Right ventricle myocardium superior (tissue), 1 donor: ENCODE measurements around the gene EP300. TPM values are rescaled to one million over a fixed set of nuclear protein-coding genes. Genes with fewer than 3 reads are reported as not detected.
A peak's percentile ranks its signal among the peaks of the same experiment; 100 is the strongest.
"Not testable (repeated sequence)": the region's sequence is repeated elsewhere in the genome, so short reads cannot be mapped to it uniquely, and the experiment has no call there.

Experiments
- ATAC-seq: fragments of 200-7000 bp; cut with Tn5 transposase; one replicate; pipeline ENCODE4 v1.9.1; 2020; ENCODE audit warnings: mild to moderate bottlenecking; ENCODE audit not compliant: poor library complexity
- DNase-seq: peaks from one replicate; pipeline ENCODE4 v3.0.0-alpha.2; 2020
- intact Hi-C: fragments of 100-400 bp; cut with DNase I; formaldehyde crosslinking; loops from one replicate; pipeline ENCODE4 v1.11.2; 2022
- total RNA-seq: library from RNA; stranded (reverse); fragmentation: NEBNext Ultra II Directional; extraction: Animal tissue kit (Norgen Biotek cat#: 25700); gene quantifications from one replicate; pipeline ENCODE4 v1.2.1, GENCODE V29; 2021
- donor health status: DM: no; HTN: yes; CAD: no; lungs with severe emphysema.

The EP300 gene
- total RNA-seq, 1 donor from 2014 or later, result 24.2 TPM

DNA sequence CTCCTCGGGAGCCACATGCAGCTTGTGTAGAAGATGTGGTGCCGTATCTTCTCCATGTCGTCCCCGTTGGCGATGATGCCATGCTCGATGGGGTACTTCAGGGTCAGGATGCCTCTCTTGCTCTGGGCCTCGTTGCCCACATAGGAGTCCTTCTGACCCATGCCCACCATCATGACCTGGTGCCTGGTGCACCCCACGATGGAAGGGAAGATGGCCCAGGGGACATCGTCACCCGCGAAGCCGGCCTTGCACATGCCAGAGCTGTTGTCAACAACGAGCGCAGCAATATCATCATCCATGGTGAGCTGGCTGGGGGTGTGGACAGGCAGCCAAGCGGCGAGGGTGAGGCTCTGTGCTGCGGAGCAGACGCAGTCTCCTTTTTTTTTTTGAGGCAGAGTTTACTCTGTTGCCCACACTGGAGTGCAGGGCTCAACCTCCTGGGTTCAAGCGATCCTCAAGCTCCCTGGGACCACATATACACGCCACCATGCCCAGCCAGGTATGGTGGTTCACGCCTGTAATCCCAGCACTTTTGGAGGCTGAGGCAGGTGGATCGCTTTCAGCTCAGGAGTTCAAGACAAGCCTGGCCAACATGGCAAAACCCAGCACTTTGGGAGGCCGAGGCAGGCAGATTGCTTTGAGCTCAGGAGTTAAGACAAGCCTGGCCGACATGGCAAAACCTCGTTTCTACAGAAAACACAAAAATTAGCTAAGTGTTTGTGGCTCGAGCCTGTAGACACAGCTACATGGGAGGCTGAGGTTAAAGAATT is 17.3 kb upstream of the EP300 start:
- DNase-seq (no peak), ATAC-seq (no peak)
- intact Hi-C loops, result no loop called here

DNA sequence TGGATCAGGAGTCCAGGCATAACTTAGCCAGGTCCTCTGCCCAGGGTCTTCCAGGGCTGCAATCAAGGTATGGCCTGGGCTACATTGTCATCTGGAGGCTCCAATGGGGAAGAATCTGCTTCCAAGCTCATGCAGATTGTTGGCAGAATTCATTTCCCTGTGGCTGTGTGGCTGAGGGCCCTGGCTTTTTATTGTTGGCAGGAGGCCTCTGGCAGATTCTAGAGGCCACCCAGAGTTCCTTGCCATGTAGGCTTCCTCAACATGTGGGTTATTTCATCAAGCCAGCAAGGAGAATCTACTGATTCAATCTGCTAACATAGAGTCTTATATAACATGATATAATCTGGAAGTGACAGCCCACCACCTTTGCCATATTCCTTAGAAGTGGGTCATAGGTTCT is 16.4 kb upstream of the EP300 start:
- ATAC-seq (no peak), DNase-seq (no peak)
- intact Hi-C loops, result no loop called here

DNA sequence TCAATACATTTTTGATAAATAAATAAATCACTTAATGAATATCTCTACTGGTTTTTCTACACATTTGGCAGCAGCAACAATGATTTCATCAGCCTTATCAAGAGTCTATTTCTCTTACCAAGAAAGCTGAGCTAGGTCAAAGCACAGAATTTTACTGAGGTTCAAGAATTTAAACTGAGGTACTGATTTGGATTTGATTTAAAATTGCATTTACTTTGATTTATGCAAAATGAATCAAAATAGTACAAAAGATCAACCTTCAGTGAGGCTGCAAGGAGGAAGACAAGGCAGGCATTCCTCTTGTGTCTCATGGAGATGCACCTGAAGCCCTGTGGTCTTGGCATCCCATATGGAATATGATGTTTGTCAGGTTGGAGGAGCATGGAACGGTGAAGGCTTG is 15.5 kb upstream of the EP300 start:
- ATAC-seq (no peak), DNase-seq (no peak)
- intact Hi-C loops, result no loop called here

DNA sequence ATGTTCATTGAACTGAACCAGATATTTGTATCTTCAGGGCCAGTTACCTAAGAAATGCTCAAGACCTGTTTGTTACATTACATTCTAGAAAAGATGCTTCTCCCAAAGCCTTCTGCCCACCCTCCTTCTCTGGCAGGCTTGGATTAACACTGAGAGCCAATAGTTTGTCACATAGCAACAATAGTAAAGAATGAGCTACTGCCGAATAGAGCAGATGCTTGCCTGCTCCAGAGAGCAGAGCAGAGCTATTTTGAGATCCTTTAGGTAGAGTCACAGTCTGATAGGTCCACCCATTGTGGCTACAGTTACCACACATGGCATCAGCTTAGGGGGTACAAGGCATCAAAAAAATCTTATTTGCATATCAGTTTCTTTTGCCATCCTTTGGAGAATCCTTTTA is 13.5 kb upstream of the EP300 start:
- no peak for ATAC-seq
- DNase-seq, result no peak
- intact Hi-C loops, result no loop called here

DNA sequence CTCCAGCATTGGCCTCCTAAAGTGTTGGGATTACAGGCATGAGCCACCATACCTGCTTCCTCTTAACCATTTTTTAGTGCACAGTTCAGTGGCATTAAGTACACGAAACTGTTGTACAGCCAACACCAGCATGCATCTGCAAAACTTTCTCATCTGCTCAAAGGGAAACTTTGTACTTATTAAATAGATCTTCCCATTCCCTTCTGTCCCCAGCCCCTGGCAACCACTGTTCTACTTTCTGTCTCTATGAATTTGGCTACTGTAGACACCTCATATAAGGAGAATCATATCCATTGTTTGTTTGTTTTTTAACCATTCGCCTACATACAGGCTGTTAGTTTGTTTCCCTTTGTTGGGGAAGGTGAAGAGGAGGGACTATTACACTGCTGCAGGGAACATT is 6.5 kb upstream of the EP300 start:
- DNase-seq, result no peak
- intact Hi-C loops, result no loop called here
- ATAC-seq, result no peak

DNA sequence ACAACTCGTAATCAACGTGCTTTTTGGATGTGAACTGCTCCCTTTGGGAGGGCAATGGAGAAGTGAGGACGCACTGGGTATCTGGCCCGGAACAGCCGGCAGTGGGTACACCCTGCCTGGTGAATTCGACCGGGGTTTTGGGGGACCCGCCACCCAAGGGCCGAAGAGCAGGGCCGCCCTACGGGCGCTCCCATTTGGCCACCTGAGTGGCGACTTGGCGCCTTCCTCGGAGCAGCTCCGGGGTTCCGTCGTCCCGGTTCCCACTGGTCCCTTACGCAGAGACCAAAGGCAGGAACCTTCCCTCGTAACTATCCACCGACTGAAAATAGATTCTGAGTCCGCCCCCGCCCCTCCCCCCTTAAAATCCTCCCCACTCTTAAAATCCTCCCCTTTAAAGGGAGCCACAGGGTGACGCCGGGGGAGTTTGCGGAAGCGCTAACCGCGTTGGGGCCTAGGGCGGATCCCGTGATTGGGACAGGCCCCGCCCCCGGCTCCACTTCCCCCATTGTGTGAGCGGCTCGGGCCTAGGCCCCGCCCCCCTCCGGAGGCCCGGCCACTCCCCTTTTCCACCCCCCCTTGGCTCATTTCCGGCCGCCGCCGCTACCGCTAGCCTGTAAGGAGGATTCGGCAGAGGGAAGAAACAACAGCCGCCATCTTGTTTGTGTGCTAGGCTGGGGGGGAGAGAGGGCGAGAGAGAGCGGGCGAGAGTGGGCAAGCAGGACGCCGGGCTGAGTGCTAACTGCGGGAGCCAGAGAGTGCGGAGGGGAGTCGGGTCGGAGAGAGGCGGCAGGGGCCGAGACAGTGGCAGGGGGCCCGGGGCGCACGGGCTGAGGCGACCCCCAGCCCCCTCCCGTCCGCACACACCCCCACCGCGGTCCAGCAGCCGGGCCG is 1.0 kb upstream of the EP300 start:
- peak; percentile 96 for ATAC-seq
- DNase-seq, result peak; percentile 100
- intact Hi-C loops, result loop anchor here (2.0 kb wide), 1 partner anchor 141 kb away; the partner anchor contains the start of gene RBX1

DNA sequence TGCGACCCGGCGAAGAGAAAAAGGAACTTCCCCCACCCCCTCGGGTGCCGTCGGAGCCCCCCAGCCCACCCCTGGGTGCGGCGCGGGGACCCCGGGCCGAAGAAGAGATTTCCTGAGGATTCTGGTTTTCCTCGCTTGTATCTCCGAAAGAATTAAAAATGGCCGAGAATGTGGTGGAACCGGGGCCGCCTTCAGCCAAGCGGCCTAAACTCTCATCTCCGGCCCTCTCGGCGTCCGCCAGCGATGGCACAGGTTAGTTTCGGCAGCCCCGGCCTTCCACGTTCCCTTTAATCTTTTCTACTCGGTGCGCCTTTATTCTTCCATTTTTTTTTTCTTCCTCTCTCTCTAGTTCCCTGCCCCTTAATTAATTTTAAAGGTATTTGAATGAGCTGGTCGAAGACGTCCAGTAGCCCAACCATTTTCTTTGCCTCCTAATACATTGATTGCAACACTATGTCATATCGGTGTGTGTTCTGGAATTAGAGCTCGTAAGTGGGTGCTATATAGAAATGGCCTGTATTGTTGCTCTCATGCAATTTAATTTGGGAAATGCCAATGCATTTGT is 537 bp downstream of the EP300 start:
- DNase-seq, result peak; percentile 55
- intact Hi-C loops, result no loop called here
- no peak for ATAC-seq

DNA sequence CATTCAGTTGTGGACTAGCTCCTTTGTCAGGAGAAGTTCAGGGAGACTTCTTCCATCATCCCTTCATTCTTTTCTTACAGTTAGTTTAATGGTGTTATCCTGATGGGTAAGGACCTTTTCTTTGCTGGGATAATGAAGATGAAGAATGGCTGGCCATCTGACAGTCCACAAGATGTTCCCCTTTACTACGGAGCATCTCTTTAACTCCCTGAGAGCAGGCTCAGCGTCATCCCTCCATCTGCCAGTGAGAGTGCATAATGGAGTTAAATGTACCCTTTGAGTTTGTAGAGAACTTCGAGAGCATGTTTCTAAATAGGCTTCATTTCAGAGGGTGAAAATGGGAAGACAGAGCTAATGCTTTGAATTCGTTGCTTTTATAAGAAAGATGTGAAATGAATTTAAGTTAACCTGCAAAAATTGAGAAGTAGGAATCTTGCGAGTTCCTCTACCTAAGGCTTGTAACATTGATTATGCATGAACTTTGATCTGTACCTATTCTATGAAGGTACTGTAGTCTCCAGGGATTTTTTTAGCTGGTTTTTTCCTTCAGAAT is 1.7 kb downstream of the EP300 start:
- ATAC-seq, result no peak

DNA sequence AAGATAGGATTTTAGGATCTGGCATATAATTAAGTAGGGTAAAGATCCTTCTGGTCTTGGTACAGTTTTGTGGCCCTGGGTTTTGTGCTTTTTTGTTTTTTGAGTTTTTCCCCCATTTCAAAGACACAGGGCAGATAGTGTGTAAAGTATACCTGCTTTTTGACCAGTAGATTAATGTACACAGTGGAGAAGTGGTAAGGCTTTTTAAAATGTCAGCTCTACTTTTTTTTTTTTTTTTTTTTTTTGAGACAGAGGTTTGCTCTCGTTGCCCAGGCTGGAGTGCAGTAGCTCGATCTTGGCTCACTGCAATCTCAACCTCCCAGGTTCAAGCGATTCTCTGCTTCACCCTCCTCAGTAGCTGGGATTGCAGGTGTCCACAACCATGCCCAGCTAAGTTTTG is 4.0 kb downstream of the EP300 start:
- intact Hi-C loops, result no loop called here
- no peak for DNase-seq
- no peak for ATAC-seq

More for the DNA sequence above, 1.7 kb downstream of the EP300 start:
- DNase-seq, result no peak
- intact Hi-C loops, result no loop called here

DNA sequence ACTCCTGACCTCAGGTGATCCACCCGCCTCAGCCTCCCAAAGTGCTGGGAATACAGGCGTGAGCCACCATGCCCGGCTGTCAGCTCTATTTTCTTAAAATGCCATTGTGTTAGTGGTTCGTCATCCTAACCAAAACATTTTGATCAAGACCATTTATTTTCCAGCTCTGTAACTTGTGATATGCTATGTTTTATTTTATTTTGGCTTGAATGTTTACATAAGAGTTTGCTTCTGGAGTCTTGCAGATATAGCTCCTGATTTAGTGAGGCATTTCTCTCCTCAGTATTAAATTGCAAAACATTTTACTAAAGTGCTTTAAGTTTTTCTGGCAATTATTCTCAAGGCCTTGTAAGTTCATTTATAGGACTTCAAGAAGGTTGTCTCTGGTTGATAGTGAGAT is 4.4 kb downstream of the EP300 start:
- ATAC-seq (no peak), DNase-seq (no peak)
- intact Hi-C loops, result no loop called here

DNA sequence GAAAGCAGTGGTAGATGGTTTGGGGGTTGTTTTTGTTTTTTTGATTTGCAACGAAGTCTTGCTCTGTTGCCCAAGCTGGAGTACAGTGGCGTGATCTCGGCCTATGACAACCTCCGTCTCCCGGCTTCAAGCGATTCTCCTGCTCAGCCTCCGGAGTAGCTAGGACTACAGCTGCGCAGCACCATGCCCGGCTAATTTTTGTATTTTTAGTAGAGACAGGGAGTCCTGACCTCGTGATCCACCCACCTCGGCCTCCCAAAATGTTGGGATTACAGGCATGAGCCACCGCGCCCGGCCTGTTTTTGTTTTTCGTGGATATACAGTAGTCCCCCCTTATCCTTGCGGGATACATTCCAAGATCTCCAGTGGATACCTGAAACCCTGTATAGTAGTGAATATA is 6.6 kb downstream of the EP300 start:
- ATAC-seq (no peak), DNase-seq (no peak)
- intact Hi-C loops, result no loop called here

DNA sequence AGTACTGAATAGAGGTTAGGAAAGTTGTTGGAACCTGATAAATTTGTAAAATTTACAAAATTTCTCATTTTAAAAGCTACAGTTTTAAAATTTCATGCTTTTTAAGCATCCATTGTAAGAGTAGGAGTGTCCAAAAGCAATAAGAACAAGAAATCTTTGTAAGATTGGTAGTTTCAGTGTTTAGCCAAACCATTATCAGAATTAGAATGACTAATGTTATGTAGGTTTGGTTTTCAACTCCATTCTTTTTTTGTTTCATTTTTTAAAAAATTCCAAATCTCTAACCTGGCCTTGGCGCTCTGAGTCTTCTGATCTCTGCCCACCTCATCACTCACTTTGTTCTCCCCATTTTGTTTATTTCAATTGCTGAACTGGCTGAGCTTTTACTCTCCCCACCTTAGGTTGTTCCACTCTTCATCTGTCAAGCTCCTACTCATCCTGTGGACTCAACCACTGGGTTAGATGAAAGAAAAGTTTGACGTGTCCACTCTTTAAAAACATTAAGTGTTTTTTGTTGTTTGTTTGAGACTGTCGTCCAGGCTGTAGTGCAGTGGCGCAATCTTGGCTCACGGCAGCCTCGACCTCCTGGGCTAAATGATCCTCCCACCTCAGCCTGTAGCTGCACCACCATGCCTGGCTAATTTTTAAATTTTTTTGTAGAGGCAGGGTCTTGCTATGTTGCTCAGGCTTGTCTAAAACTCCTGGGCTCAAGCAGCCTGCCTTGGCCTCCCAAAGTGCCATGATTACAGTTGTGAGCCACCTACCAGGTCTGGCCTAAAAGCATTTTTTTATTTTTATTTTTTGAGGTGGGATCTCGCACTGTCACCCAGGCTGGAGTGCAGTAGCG is 14.0 kb downstream of the EP300 start:
- DNase-seq (no peak), ATAC-seq (peak; percentile 37)
- intact Hi-C loops, result no loop called here

DNA sequence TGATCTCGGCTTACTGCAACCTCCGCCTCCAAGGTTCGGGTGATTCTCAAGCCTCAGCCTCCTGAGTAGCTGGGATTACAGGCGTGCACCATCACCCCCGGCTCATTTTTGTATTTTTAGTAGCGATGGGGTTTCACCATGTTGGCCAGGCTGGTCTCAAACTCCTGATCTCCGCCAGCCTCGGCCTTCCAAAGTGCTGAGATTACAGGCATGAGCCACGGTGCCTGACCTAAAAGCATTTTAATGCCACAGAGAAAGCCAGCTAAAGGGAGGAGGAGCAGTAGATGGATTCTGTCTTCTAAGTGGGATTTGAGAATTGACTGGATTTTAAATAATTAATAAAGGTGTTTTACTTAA is 14.6 kb downstream of the EP300 start:
- ATAC-seq, intact Hi-C loops: not testable (repeated sequence)

DNA sequence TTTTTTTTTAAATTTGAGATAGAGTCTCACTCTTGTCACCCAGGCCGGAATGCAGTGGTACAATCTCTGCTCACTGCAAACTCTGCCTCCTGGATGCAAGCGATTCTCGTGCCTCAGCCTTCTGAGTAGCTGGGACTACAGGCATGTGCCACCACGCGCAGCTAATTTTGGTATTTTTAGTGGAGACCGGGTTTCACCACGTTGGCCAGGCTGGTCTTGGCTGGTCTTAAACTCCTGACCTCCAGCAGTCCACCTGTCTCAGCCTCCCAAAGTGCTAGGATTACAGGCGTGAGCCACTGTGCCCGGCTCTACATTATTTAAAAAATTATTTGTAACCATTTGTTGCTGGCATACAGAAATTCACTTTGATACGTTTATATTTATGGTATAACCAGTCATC is 18.6 kb downstream of the EP300 start:
- ATAC-seq (no peak), DNase-seq (no peak)
- intact Hi-C loops, result no loop called here

More for the DNA sequence above, 14.6 kb downstream of the EP300 start:
- DNase-seq, result not testable (repeated sequence)

DNA sequence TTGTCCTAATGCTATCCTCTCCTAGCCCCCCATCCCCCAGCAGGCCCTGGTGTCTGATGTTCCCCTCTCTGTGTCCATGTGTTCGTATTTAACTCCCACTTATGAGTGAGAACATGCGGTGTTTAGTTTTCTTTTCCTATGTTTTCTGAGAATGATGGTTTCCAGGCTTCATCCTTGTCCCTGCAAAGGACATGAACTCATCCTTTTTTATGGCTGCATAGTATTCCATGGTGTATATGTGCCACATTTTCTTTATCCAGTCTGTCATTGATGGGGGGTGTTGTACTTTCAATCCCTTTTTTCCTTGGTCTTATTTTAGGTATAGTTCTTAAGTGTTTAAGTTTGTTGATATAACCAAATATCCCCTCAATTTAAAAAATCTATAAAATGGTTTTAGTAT is 23.9 kb downstream of the EP300 start:
- intact Hi-C loops, result no loop called here
- DNase-seq (no peak), ATAC-seq (no peak)

DNA sequence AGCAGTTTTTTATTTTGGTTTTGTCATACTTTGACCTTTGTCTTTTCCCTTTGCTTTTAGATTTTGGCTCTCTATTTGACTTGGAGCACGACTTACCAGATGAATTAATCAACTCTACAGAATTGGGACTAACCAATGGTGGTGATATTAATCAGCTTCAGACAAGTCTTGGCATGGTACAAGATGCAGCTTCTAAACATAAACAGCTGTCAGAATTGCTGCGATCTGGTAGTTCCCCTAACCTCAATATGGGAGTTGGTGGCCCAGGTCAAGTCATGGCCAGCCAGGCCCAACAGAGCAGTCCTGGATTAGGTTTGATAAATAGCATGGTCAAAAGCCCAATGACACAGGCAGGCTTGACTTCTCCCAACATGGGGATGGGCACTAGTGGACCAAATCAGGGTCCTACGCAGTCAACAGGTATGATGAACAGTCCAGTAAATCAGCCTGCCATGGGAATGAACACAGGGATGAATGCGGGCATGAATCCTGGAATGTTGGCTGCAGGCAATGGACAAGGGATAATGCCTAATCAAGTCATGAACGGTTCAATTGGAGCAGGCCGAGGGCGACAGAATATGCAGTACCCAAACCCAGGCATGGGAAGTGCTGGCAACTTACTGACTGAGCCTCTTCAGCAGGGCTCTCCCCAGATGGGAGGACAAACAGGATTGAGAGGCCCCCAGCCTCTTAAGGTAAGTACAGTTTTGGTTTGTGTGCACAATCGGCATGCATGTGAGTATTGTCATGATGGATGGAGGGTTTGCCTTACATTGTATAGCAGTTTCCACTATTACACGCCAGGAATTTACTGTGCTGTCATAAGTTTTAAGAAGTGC is 25.0 kb downstream of the EP300 start:
- DNase-seq (no peak), ATAC-seq (no peak)
- intact Hi-C loops, result no loop called here

DNA sequence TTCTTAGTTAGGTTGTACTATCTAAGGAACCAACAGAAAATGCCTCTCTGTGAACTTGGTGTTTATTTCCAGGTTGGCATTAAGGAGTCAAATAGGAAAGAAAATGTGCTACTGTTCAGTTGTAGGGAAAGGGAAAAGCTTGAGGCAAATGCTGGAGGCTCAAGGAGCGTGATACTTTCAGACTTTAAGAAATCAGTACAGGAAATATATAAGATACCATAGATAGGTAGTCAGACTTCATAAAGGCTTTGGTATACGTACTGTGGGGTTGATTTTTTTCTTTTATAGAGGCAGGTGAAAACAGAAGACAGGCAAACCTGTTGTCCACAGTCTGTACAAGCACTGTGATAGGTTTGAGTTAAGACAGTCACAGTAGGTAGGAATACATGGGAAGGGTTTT is 30.8 kb downstream of the EP300 start:
- DNase-seq (no peak), ATAC-seq (no peak)
- intact Hi-C loops, result loop anchor here (10.0 kb wide), 1 partner anchor 198 kb away; no protein-coding TSS in a partner anchor

DNA sequence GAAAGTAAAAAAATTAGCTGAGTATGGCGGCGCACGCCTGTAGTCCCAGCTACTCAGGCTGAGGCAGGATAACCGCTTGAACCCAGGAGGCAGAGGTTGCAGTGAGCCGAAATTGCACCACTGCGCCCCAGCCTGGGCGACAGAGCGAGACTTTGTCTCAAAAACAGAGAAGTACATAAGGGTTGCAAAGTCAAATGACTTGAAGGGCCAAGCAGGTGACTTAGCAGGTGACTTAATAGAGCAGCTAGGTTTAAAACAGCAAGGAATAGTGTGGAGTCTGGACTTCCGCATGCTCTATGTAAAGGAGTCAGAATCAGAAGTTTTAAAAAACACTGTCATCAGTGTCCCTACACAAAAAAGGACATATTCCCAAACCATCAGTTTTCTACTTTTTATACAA is 31.7 kb downstream of the EP300 start:
- intact Hi-C loops, result loop anchor here (10.0 kb wide), 1 partner anchor 199 kb away; no protein-coding TSS in a partner anchor
- DNase-seq (no peak), ATAC-seq (no peak)
